Motor neuron (in vitro differentiated cells): ENCODE measurements around the gene TACR1. TPM values are rescaled to one million over a fixed set of nuclear protein-coding genes. Genes with fewer than 3 reads are reported as not detected.
"Not testable (repeated sequence)": the region's sequence is repeated elsewhere in the genome, so short reads cannot be mapped to it uniquely, and the experiment has no call there.

Experiments
- ATAC-seq, 8 experiments: fragments of 200-7000 bp; cut with Tn5 transposase; replicated peaks in 6 of 8; 2 replicates each; pipeline ENCODE4 v1.8.0; 2021; ENCODE audit warnings: mild to moderate bottlenecking in 8 of 8, moderate library complexity in 8 of 8
- H3K27ac ChIP-seq, 2 donors: fragments of 250-450 bp; sonication (Bioruptor Pico); 2 replicates each; pipeline ENCODE4 v1.9.0; 2021; ENCODE audit warnings: antibody characterized with exemption in 2 of 2, mild to moderate bottlenecking in 2 of 2, moderate library complexity in 1 of 2
- H3K4me1 ChIP-seq, 2 donors: fragments of 250-450 bp; sonication (Bioruptor Pico); replicated peaks in 1 of 2; 2 replicates each; pipeline ENCODE4 v1.6.1; 2021; ENCODE audit warnings: antibody characterized with exemption in 2 of 2, mild to moderate bottlenecking in 2 of 2, moderate library complexity in 1 of 2
- H3K4me3 ChIP-seq, 5 donors: fragments of 250-450 bp; sonication (Bioruptor Pico); 2 replicates each; pipeline ENCODE4 v1.9.0; 2021; ENCODE audit warnings: antibody characterized with exemption in 5 of 5, mild to moderate bottlenecking in 5 of 5, moderate library complexity in 4 of 5
- WGBS, 10 experiments: fragments of 450-650 bp; shearing (Covaris generic); methylation state at CpG; one replicate each; pipeline ENCODE4 v1.0.0; 2022; 5-methylcytosine and 5-hydroxymethylcytosine counted together
- in situ Hi-C, 9 experiments: fragments of 400-800 bp; cut with MboI; loops; one replicate each; pipeline ENCODE4 v1.15.0; 2021; ENCODE audit warnings: low sequenced_read_pairs in 9 of 9, low pct_unique_long_range_greater_than_20kb in 2 of 9; ENCODE audit not compliant: unreplicated experiment in 9 of 9
- total RNA-seq, 8 experiments: library from RNA; unstranded; fragments of 300-600 nt; gene quantifications; 2 replicates each; pipeline versions ENCODE4 v1.2.3 to v1.2.4, GENCODE V29; 2022

The TACR1 gene
- total RNA-seq, 8 experiments from 2014 or later = 0.25 to 6.9 (median 1.7) TPM

GRCh38 chr2:75155115-75155514 lies 44.2 kb downstream of the TACR1 start:
- WGBS, 10 experiments = 0 to 84% (median 51%) methylated on average over 2 to 3 of the region's 3 CpGs; no CpG with 5 or more reads in 2 of the 10 experiments
- Histone ChIP-seq H3K27ac (no peak overlapping the region), H3K4me1 (peaks cover 0 to 7% of the 10 kb centered on the region in 2 donors), H3K4me3 (no peak overlapping the region)
- in situ Hi-C loops = no loop called here
- ATAC-seq = no peak

GRCh38 chr2:75153221-75153620 lies 46.1 kb downstream of the TACR1 start:
- in situ Hi-C loops = no loop called here
- Histone ChIP-seq H3K27ac (no peak overlapping the region), H3K4me3 (no peak overlapping the region), H3K4me1 (peaks cover 0 to 7% of the 10 kb centered on the region in 2 donors)
- ATAC-seq = peak in 1 of 8 experiments; percentile 77
- 20 to 100% (median 55%) methylated on average over 1 of the region's 1 CpG; no CpG with 5 or more reads in 2 of the 10 experiments for WGBS, 10 experiments

GRCh38 chr2:75152243-75152642 lies 47.1 kb downstream of the TACR1 start:
- H3K4me3 ChIP-seq, in situ Hi-C loops, H3K4me1 ChIP-seq, ATAC-seq, H3K27ac ChIP-seq: not testable (repeated sequence)
- 67 to 100% (median 92%) methylated on average over 1 to 3 of the region's 3 CpGs; no CpG with 5 or more reads in 1 of the 10 experiments for WGBS, 10 experiments

- H3K4me3 ChIP-seq, H3K27ac ChIP-seq, H3K4me1 ChIP-seq, in situ Hi-C loops, ATAC-seq: not testable (repeated sequence)
- 76 to 100% (median 86%) methylated on average over 1 to 5 of the region's 6 CpGs; no CpG with 5 or more reads in 1 of the 10 experiments for WGBS, 10 experiments
Measured at GRCh38 chr2:75147884-75148283, 51.4 kb downstream of the TACR1 start.

- in situ Hi-C loops = no loop called here
- WGBS, 10 experiments = 50 to 100% (median 85%) methylated on average over 1 to 2 of the region's 2 CpGs; no CpG with 5 or more reads in 4 of the 10 experiments
- peak in 4 of 8 experiments; percentile 32 to 76 (median 52) for ATAC-seq
Measured at GRCh38 chr2:75146606-75147332, 52.6 kb downstream of the TACR1 start.

GRCh38 chr2:75146221-75146605 lies 53.1 kb downstream of the TACR1 start:
- ATAC-seq, H3K27ac ChIP-seq, H3K4me1 ChIP-seq, H3K4me3 ChIP-seq, in situ Hi-C loops: not testable (repeated sequence)
- 60 to 100% (median 88%) methylated on average over 1 to 4 of the region's 4 CpGs; no CpG with 5 or more reads in 2 of the 10 experiments for WGBS, 10 experiments

More at GRCh38 chr2:75146606-75147332, 52.6 kb downstream of the TACR1 start:
- Histone ChIP-seq H3K4me3 (no peak overlapping the region), H3K4me1 (no peaks in the 10 kb centered on the region), H3K27ac (no peak overlapping the region)

GRCh38 chr2:75142081-75142480 lies 57.2 kb downstream of the TACR1 start:
- ATAC-seq = no peak
- in situ Hi-C loops = no loop called here
- no peaks in the 10 kb centered on the region for H3K4me1 ChIP-seq
- 29 to 100% (median 88%) methylated on average over 1 to 3 of the region's 3 CpGs; no CpG with 5 or more reads in 4 of the 10 experiments for WGBS, 10 experiments
- H3K4me3 ChIP-seq = no peak overlapping the region
- H3K27ac ChIP-seq = no peak overlapping the region

- 13 to 100% (median 46%) methylated on average over 1 of the region's 1 CpG; no CpG with 5 or more reads in 4 of the 10 experiments for WGBS, 10 experiments
- peaks cover 0 to 2% of the 10 kb centered on the region in 2 donors for H3K4me1 ChIP-seq
- no peak overlapping the region for H3K4me3 ChIP-seq
- in situ Hi-C loops = no loop called here
- no peak overlapping the region for H3K27ac ChIP-seq
- ATAC-seq = peak in 1 of 8 experiments; percentile 25
Measured at GRCh38 chr2:75140288-75140687, 59.0 kb downstream of the TACR1 start.

- H3K4me3 ChIP-seq = no peak overlapping the region
- no peak overlapping the region for H3K27ac ChIP-seq
- WGBS, 10 experiments = 33 to 100% (median 83%) methylated on average over 1 to 3 of the region's 3 CpGs; no CpG with 5 or more reads in 3 of the 10 experiments
- H3K4me1 ChIP-seq = peaks cover 8 to 10% of the 10 kb centered on the region in 2 donors
- no peak for ATAC-seq
- in situ Hi-C loops = no loop called here
Measured at GRCh38 chr2:75139171-75139570, 60.1 kb downstream of the TACR1 start.

GRCh38 chr2:75138528-75138927 lies 60.8 kb downstream of the TACR1 start:
- ATAC-seq = no peak
- Histone ChIP-seq H3K4me1 (peaks cover 10 to 17% of the 10 kb centered on the region in 2 donors), H3K27ac (no peak overlapping the region), H3K4me3 (no peak overlapping the region)
- in situ Hi-C loops = no loop called here
- 44 to 89% methylated on average over 1 of the region's 1 CpG; no CpG with 5 or more reads in 8 of the 10 experiments for WGBS, 10 experiments

GRCh38 chr2:75135776-75136400 lies 63.4 kb downstream of the TACR1 start:
- WGBS, 10 experiments = 0 to 74% (median 65%) methylated on average over 1 to 8 of the region's 8 CpGs; no CpG with 5 or more reads in 1 of the 10 experiments
- H3K4me3 ChIP-seq = no peak overlapping the region
- H3K27ac ChIP-seq = no peak overlapping the region
- in situ Hi-C loops = no loop called here
- peaks cover 10 to 17% of the 10 kb centered on the region in 2 donors for H3K4me1 ChIP-seq
- ATAC-seq = no peak

- in situ Hi-C loops = no loop called here
- 29 to 100% (median 83%) methylated on average over 1 of the region's 1 CpG; no CpG with 5 or more reads in 4 of the 10 experiments for WGBS, 10 experiments
- no peak overlapping the region for H3K4me3 ChIP-seq
- no peak overlapping the region for H3K27ac ChIP-seq
- peaks cover 10 to 17% of the 10 kb centered on the region in 2 donors for H3K4me1 ChIP-seq
- ATAC-seq = peak in 3 of 8 experiments; percentile 31 to 89 (median 43)
Measured at GRCh38 chr2:75134860-75135259, 64.5 kb downstream of the TACR1 start.
